ENCODE results near the gene FGF14.
"Not testable (repeated sequence)": the region's sequence is repeated elsewhere in the genome, so short reads cannot be mapped to it uniquely, and the experiment has no call there.

The FGF14 gene

DNA sequence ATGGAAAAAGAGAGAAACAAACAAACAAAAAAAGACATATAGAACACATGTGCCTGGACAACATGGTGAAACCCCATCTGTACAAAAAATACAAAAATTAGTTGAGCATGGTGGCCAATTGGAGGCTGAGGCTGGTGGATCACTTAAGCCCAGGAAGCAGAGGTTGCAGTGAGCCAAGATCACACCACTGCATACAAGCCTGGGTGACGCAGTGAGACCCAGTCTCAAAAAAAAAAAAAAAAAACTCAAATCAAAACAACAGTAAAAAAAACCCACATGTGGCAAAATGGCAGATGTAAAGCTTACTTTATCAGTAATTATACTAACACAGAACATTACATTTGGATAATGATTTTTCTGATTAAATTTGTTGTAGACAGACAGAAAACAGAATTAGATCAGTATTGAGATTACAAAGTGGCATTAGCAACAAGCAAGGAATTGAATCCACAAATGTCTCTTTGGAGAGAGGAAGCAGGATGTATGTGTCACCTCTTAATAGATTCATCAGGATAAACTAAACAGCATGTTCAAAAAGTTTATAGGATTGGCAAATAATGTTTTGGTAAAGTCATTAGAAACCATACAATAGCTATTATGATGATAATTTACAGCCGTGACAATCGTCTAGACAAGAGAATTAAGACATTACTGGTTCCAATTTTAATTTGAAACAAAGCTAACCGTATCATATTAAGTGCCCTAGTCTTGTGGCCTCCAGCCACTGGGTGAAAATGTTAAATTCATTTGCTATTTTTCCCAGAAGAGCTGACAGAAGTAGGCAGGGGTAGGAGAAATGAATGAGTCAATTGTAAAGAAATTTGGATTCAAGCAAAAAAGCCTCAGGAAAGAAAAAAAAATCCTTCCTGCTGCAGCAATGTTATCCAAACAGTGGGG, 206.0 kb downstream of the FGF14 start:
- no peak for DNase-seq (ENCODE audit: low spot score)

DNA sequence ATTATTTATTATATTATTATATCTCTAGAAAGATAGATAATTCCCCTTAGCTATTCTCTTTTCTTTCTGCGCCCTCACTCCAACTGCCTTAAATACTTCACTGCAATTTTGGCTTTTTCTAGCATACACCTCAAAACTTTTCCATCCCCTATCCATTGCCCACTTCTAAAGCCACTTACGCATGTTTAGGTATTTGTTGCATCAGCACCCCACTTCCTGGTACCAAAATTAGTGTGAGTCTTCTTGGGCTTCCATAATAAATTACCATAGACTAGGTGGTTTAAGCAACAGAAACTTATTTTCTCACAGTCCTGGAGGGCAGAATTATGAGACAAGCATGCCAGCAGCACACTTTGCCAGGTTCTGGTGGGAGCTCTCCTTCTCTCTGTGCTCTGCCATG, 209.0 kb downstream of the FGF14 start:
- DNase-seq (ENCODE audit: low spot score) = no peak

DNA sequence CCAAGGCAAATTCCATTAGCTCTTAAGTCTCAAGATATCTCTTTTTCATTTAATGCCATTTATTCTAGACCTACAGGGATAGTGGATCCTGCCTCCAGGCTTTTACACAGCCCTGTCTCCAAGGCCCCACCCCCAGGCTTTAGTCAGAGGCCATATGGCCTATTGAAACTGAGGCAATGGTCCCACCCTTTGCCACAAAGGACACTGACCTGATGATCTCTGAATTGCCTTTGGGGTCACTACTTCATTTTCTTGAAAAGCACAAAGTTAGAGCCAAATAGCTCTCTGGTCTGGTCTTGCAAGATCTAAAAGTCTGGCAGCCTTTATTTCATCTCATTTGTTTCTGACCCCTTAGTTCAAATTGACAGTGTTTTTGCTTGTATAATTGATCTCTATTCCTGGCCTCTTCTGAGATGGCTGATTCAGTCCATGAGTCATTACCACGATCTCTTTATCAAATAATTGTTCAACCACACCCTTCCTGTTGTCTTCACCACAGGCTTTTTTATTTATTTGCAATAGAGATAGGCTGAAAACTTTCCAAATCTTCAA, 209.8 kb downstream of the FGF14 start:
- DNase-seq (ENCODE audit: low spot score) = no peak

DNA sequence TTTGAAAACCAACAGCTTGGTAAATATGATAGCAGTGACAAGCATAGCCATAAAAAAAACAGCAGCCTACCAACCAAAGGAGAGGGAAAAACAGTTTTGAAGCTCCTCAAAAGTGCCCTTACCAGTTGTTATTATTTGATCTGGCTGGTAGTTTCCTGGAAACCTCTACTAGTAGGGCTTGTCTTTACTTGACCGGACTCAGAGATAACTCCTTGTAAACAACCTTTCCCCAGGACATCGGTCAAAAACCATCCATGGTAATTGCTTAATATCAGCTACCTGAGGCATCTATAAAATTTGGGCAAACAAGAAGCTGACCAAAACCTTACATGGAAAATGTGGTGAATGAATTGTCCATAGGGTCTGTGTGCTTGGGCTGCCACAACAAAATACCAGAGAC, 210.9 kb downstream of the FGF14 start:
- no peak for DNase-seq (ENCODE audit: low spot score)

DNA sequence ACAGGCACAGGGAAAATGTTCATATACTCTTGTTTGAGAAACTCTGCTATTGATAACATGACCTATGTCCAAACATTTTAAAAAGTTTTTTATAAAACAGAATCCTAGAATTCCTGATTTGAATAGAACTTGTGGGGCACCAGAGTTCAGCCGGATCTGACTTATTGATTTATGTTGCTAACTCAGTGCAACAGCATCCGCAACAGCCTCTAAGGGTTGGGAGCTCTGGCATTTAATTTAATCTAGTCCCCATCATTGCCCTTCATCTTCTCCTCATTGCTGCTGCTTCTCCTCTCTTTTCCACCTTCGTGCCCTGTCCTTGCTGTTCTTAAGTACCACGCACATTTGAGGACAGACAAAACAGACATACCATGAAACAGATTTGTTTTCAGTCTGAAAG, 214.5 kb downstream of the FGF14 start:
- no peak for DNase-seq (ENCODE audit: low spot score)

DNA sequence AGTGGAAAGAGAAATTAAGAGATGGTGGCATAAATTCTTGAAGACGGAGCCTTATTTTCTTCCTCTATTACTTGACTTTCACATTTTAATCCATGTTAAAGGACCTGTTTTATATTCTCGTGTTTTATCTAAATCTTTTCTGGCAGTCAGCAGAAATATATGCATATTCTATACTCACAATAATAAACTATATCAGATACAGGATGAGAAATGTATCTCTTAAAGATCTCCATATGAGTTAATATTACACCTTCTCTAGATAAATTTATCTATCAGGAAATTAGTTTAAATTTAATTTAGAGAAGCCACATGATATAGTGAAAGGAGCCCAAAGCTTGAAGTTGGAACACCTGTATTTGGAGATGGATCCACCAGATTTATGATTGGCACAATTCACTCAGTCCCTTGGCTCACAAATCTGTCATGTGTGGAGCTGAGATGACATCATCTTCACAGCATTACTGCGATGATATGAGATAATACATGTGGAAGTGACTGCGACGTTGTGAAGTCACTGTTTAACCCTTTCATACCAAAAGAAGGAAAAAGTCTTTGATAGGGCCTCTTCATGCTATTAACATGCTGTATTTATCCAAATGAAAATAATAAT, 216.4 kb downstream of the FGF14 start:
- DNase-seq (ENCODE audit: low spot score) = no peak

DNA sequence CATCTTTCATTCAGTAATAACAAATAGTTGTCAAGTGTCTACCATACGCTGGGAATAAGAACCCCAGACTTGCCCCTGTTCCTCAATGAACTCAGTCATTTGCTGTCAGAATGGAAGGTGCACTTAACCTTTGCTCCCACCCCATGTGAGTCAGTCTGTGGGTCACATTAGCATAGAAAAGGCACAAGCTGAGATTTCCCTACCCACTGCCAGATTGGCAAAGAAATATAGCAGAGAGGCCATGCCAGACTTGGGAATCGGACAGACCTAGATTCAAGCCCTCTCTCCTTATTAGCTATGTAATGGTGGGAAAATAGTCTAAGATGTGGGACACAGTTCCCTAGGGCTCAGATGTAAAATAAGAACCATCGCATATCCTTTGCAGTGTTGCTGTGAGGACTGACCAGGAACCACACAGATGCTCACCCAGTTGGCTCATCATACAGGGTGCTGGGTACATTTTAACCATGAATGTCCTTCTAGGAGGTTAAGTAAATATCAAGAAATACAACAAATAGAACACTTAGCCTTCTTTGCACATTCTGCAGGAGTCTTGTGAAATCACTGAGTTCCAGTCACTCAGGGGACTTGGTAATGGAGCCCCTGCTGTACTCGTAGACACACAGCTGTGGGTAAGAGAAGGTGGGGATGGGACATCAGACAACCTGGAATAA, 218.2 kb downstream of the FGF14 start:
- no peak for DNase-seq (ENCODE audit: low spot score)

DNA sequence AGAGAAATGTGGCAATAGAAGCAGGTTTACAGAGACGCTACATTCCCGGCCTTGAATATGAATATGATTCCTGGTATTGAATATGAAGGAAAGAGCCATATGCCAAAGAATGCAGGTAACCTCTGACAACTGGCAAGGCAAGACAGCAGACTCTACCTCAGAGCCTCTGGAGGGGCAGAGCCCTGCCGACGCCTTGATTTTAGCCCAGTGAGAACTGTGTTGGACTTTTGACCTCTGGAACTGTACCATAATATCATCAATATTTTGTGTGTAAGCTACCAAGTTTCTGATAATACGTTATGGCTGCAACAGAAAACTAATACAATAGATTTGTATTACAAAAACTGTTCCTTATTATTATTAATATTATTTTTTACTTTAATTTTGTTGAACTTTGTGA, 219.7 kb downstream of the FGF14 start:
- DNase-seq (ENCODE audit: low spot score) = no peak

DNA sequence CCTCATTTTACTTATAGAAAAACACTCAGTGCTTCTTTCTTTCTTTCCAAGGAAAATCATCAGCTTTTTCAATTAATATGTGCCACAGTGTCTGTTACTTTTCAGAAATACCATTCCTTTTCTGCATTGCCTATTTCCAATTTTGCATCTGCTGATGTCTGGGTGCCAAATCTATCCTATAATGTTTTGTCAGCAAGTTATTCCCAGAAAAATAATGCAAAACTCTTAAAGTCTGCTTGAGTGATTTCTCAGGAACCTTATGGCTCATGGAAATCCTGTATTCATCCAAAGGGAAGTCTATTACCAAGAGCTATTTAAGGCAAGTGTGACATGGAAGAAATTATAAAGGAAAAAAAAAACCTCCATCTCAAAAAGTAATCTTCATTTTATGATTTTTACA, 224.4 kb downstream of the FGF14 start:
- no peak for DNase-seq (ENCODE audit: low spot score)

DNA sequence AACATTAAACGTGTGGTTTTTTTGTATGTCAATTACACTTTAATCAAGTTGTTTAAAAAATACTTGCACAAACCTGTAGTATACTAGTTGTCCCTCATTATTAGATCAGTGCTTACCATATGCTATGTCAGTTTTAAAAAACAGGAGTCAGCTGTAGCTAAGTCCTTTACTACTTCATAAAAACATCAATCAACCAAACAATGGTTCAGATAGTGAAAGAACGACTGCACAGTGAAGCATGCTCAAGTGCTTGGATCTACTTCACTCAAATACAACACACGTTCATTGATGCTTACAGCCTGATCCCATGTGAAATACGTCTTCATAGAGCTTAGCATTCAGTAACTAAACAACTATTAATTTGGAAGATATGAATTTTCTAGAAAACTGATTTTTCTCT, 225.0 kb downstream of the FGF14 start:
- DNase-seq (ENCODE audit: low spot score) = no peak

DNA sequence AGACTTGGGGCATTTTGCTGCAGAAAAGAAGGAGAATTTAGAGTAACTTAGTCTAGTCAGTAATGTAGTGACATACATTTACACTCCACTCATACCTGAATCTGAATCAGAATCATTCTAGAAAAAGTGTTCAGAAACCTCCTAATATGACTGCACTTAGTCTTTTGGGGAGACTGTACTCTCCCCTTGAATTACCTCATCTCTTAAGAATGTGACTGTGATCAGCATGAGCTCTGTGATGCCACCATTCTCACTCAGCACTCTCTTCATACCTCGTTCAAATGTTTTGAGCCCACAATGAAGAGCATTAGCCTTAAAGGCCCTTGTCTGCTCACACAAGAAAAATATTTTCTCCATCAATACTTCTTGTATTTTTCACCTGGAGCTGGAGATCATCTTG, 229.4 kb downstream of the FGF14 start:
- no peak for DNase-seq (ENCODE audit: low spot score)

DNA sequence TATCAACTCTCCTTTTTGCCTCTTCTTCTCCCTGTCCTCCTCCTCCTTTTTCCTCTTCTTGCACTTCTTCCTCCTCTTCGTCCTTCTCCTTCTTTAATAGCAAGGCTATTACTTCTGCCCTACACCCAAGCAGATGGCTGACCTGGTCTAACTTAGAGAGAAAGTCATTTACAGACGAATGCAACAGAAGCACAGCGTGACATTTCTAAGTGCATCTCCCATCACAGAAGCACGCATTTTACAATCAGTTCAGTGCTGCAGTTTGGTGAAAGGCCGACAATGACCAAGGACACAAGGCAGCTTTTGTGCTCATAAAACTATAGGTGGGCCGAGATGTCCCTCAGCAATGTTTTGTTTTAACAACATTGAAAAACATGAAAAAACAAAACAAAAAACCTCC, 231.5 kb downstream of the FGF14 start:
- DNase-seq (ENCODE audit: low spot score) = no peak

DNA sequence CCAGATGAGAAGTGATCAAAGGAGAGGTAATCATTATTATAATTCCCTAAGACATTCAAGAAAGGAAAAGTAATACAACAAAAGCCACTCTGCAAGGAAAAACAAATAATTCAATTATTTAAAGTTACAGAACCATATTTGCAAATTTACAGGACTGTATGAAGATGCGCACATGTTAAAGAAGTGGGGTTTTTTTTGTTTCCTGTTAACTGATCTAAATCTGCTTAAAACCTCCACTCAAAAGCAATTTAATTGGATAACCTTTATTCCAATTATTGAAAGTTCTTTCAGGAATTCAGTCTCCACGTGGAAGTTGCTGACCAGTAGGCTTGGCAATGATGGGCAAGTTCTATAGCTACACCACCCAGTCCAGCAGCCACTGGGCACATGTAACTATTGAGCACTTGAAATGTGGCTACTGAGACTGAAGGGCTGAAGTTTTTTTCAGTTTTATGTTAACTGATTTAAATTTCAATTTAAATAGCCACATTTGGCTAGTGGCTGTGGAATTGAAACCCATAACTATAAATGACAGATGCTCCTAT, 232.3 kb downstream of the FGF14 start:
- DNase-seq (ENCODE audit: low spot score) = no peak

DNA sequence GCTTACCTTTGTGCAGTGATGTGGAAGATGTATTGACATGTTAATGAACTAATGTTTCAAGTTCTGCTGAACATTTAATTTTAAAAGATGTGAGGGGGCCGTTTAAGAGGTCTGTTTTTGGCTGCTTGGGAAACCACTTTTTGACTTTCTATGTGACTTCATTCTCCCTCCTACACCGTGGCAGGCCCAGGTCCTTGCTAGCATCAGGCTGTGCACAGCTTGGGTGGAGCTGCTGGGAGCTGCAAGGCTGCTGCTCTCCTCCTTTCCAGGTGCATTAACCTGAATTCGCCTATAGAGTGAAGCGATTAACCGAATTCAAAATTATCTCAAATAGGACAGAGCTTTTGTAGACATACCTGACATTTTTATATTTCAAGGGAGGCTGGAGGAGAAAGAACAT, 249.1 kb downstream of the FGF14 start:
- no peak for DNase-seq (ENCODE audit: low spot score)

DNA sequence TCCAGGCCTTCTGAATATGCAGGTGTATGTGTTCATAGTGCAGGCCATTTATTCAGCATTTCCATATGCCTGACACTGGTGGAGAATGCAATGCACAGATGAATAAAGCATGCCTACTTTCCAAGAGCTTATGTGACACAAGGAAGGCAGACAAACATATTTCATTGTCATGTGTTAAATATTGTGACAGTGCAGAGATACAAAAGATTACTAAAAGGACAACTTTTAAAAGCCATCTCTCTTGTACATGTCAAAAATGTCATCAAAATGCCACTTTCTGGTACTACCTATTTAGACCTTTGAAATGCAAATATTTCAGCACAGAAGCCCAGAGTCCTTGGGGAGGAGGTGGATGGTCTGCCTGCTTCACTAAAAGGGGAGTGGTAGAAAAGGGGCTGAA, 254.5 kb downstream of the FGF14 start:
- no peak for DNase-seq (ENCODE audit: low spot score)

DNA sequence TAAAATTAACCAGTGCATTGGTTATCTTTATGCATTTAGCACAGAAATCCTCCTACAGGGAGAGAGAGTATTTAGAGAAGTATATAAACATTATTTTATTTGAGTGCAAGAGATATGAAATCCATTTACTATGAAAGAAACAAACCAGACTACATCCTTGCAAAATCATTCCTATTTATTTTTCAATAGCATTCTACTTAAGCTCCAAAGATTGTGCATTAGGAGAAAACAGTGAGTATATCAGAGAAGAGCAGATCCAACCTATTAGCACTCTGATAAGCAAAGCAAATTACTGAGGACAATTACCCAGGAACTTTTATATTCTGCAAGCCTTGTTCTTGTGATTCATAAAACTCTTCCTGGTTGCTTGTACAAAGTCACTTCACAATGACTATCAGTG, 256.1 kb downstream of the FGF14 start:
- no peak for DNase-seq (ENCODE audit: low spot score)

DNA sequence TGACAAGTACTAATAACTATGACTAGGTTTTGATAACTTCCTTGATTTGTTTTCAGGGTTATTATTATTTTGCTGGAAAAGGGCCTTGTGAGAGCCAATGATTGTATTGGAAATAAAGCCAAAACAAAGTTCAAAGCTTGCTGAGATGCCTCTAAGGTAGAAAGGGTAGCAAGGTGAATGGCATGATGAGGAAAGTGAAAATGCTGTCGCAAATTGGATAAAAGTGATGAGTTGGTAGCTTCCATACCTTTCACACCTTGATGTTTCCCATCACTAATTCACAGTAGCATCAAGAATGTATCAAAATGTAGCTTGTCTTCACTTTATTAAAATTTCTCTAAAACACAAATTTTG, 259.4 kb downstream of the FGF14 start:
- no peak for DNase-seq (ENCODE audit: low spot score)

DNA sequence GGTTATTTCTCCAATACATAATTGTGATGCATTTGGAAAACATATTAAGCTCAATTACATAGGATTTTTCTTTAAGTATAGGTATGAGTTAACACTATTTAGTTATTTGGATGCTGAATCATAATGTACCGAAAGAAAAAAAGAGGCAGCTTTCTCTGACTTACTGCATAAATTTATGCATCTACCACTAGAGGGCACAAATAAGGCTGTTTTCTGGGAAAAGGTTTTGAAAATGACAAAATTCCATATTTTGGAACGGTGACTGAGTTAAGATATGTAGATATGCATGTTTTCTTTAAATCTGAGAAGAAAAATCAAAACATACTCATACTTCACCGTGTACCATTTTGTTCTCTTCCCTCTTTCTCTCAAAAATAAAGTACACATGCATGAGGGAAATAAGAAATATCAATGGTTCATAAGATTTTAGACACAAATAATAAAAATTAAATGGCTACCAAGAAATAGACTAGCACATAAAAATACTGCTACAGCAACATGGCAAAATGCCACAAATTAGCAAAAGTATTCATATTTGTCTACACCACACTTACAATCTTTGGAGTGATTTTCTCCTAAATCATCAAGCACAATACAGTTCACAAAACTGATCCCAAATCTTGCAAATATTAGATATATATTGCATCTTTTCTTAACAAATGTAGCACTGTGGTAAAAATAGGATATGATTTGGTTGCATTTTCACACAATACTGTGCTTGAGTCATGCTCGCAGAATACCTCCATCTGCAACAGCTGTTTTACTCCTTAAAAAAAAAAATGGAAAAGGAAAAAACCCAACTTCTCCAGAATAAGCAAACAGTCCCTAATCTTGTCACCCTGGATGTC, 260.0 kb downstream of the FGF14 start:
- DNase-seq (ENCODE audit: low spot score) = peak; percentile 49

DNA sequence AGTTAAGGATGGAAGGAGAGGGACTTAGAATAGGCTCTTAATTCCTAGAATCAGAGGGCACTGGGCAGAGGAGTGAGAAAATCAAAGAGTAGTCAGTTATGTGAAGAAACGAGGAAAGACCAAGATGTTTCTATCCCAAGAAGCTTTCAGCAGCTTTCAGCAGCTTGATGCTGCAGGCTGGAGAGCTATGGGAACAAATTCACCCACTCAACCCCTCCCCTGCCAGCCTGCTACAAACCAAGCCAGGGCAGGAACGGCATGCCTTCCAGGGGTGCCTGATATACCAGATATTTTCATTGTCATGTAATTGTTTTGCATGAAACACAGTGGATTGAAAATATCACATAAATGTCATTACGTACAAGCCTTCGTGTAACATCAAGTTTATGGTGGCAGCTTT, 262.2 kb downstream of the FGF14 start:
- no peak for DNase-seq (ENCODE audit: low spot score)

DNA sequence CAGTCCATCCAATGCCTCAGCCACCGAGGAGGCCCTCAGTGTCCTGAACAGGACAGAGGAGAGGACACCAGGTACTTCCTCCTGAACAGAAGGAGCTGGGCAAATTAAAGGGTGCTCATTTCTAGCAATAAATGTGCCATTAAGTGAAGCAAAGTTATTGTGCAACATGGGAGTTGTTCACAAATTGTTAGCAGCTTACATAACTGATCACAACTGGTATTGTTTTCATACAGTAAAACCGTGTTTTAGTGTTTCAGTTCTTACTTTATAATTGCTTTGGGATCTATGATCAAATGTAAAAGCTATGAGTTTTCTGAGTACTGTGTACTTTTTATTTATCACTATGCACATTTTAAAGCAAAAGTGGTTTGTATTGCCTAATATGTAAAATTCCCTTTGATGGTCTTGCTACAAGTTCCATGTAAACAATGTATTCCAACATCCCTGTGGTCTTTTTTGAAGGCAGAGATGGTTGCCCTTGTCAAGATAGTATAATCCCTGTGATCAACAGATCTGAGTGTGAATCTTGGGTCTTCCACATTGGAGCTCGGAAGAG, 263.1 kb downstream of the FGF14 start:
- DNase-seq (ENCODE audit: low spot score) = no peak

DNA sequence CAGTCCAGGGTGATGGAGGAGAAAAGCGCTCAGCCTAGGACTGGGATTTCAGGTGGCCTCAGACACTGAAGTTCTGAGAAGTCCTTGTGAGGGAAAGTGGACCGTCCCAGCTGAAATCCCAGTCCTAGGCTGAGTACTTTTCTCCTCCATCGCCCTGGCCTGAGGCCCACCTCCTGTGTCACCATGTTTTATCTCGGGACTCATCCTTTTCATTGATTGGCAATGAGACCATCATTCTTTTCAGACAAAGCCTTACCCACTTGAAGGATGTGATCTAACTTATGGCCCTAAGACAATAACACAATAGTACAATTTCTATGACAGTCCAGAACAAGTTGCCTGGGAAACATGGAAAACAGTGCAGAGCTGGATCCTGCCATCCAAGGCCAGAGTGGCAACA, 263.9 kb downstream of the FGF14 start:
- DNase-seq (ENCODE audit: low spot score) = not testable (repeated sequence)
